RWPE2 (cell line): ENCODE data around the gene ARAF.

Source experiments
- ATAC-seq: fragments of 200-7000 bp; cut with Tn5 transposase; 3 replicates; pipeline ENCODE4 v1.9.1; 2021; ENCODE audit warnings: low read depth
- DNase-seq: peaks from one replicate; pipeline ENCODE4 v3.0.0-alpha.2; 2020; ENCODE audit warnings: low spot score
- H3K27ac ChIP-seq: fragments of 450-650 bp; 2 replicates; pipeline ENCODE4 v1.5.1; 2017; ENCODE audit warnings: mild to moderate bottlenecking; ENCODE audit not compliant: poor library complexity, severe bottlenecking
- H3K27me3 ChIP-seq: fragments of 250-450 bp; sonication (Bioruptor Pico); 2 replicates; pipeline ENCODE4 v1.5.1; 2021; ENCODE audit warnings: mild to moderate bottlenecking, moderate library complexity; ENCODE audit not compliant: insufficient read depth, poor library complexity, severe bottlenecking
- H3K36me3 ChIP-seq: fragments of 250-450 bp; sonication (Bioruptor Pico); 2 replicates; pipeline ENCODE4 v1.5.1; 2020; ENCODE audit warnings: low read depth, mild to moderate bottlenecking, moderate library complexity
- H3K4me1 ChIP-seq: fragments of 250-450 bp; sonication (Bioruptor Pico); 2 replicates; pipeline ENCODE4 v1.5.1; 2021; ENCODE audit warnings: mild to moderate bottlenecking, moderate library complexity; ENCODE audit not compliant: insufficient read depth, poor library complexity, severe bottlenecking
- H3K4me3 ChIP-seq: fragments of 250-450 bp; sonication (Bioruptor Pico); 2 replicates; pipeline ENCODE4 v1.5.1; 2021; ENCODE audit warnings: mild to moderate bottlenecking, moderate library complexity; ENCODE audit not compliant: severe bottlenecking
- H3K9me3 ChIP-seq: fragments of 250-450 bp; sonication (Bioruptor Pico); 2 replicates; pipeline ENCODE4 v1.5.1; 2021; ENCODE audit warnings: mild to moderate bottlenecking, moderate library complexity; ENCODE audit not compliant: severe bottlenecking
- CTCF ChIP-seq: fragments of 450-650 bp; IDR thresholded peaks from one replicate; pipeline ENCODE4 v1.5.1; 2017; ENCODE audit warnings: mild to moderate bottlenecking, moderate library complexity; ENCODE audit not compliant: poor library complexity, severe bottlenecking

ARAF gene

GRCh38 chrX:47587906-47588735, 27.1 kb downstream of the ARAF start:
- Histone ChIP-seq H3K9me3 (no peaks in the 10 kb centered on the region), H3K27me3 (no peaks in the 10 kb centered on the region), H3K36me3 (peaks cover 9% of the 10 kb centered on the region), H3K4me1 (no peaks in the 10 kb centered on the region), H3K4me3 (no peak overlapping the region), H3K27ac (no peak overlapping the region)
- no peak for DNase-seq
- no peak for ATAC-seq
- no peak for TF ChIP-seq CTCF

GRCh38 chrX:47590984-47591383, 30.0 kb downstream of the ARAF start:
- H3K27me3 ChIP-seq, result no peaks in the 10 kb centered on the region
- no peaks in the 10 kb centered on the region for H3K9me3 ChIP-seq
- H3K4me3 ChIP-seq, result no peak overlapping the region
- H3K36me3 ChIP-seq, result no peaks in the 10 kb centered on the region
- H3K27ac ChIP-seq, result no peak overlapping the region
- DNase-seq (no peak), ATAC-seq (no peak)
- no peaks in the 10 kb centered on the region for H3K4me1 ChIP-seq
- no peak for TF ChIP-seq CTCF

GRCh38 chrX:47593522-47593921, 32.5 kb downstream of the ARAF start:
- H3K27ac ChIP-seq, result no peak overlapping the region
- no peak for ATAC-seq
- TF ChIP-seq CTCF, result no peak

GRCh38 chrX:47595716-47596251, 34.8 kb downstream of the ARAF start:
- no peaks in the 10 kb centered on the region for H3K9me3 ChIP-seq
- H3K27ac ChIP-seq, result no peak overlapping the region
- no peaks in the 10 kb centered on the region for H3K36me3 ChIP-seq
- H3K27me3 ChIP-seq, result no peaks in the 10 kb centered on the region
- no peak for ATAC-seq
- no peaks in the 10 kb centered on the region for H3K4me1 ChIP-seq
- DNase-seq, result no peak
- H3K4me3 ChIP-seq, result no peak overlapping the region
- no peak for TF ChIP-seq CTCF

More at GRCh38 chrX:47593522-47593921, 32.5 kb downstream of the ARAF start:
- no peaks in the 10 kb centered on the region for H3K4me1 ChIP-seq
- DNase-seq, result no peak
- no peaks in the 10 kb centered on the region for H3K36me3 ChIP-seq
- no peaks in the 10 kb centered on the region for H3K27me3 ChIP-seq
- no peaks in the 10 kb centered on the region for H3K9me3 ChIP-seq
- H3K4me3 ChIP-seq, result no peak overlapping the region

GRCh38 chrX:47596256-47596655, 35.3 kb downstream of the ARAF start:
- TF ChIP-seq CTCF, result no peak
- Histone ChIP-seq H3K36me3 (no peaks in the 10 kb centered on the region), H3K27me3 (no peaks in the 10 kb centered on the region), H3K9me3 (no peaks in the 10 kb centered on the region), H3K4me1 (no peaks in the 10 kb centered on the region), H3K4me3 (no peak overlapping the region), H3K27ac (no peak overlapping the region)
- no peak for DNase-seq
- no peak for ATAC-seq
